HG03469 (cell line): ENCODE results near the gene SYNPO2.
"Not testable (repeated sequence)": the region's sequence is repeated elsewhere in the genome, so short reads cannot be mapped to it uniquely, and the experiment has no call there.

Source experiments
- ATAC-seq: cut with Tn5 transposase; IDR thresholded peaks from one replicate; pipeline ENCODE4 v1.9.1; 2021; ENCODE audit warnings: mild to moderate bottlenecking, moderate library complexity, moderate number of reproducible peaks; ENCODE audit not compliant: unreplicated experiment

SYNPO2 gene

DNA sequence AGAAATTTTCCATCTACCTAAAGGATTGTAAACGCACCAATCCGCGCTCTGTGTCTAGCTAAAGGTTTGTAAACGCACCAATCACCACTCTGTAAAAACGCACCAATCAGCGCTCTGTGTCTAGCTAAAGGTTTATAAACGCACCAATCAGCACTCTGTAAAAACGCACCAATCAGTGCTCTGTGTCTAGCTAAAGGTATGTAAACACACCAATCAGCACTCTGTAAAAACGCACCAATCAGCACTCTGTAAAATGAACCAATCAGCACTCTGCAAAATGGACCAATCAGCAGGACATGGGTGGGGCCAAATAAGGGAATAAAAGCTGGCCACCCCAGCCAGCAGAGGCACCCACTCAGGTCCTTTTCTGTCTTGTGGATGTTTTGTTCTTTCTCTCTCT, 10.1 kb upstream of the SYNPO2 start:
- not testable (repeated sequence) for ATAC-seq

DNA sequence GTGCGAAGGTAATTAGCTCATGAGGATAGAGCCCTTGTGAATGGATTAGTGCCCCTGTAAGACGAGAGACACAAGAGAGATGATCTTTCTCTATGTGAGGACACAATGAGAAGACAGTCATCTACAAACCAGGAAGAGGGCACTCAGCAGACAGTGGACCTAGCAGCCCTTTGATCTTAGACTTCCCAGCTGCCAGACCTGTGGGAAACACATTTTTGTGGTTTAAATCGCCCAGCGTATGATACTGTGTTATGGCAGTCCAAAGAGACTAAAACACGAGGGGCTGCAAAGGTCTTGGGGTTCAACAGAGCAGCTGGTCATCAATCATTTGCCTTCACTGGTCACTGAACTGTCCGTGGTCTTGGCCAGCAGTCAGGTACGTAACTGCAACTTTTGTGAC, 9.2 kb upstream of the SYNPO2 start:
- ATAC-seq, result no peak

DNA sequence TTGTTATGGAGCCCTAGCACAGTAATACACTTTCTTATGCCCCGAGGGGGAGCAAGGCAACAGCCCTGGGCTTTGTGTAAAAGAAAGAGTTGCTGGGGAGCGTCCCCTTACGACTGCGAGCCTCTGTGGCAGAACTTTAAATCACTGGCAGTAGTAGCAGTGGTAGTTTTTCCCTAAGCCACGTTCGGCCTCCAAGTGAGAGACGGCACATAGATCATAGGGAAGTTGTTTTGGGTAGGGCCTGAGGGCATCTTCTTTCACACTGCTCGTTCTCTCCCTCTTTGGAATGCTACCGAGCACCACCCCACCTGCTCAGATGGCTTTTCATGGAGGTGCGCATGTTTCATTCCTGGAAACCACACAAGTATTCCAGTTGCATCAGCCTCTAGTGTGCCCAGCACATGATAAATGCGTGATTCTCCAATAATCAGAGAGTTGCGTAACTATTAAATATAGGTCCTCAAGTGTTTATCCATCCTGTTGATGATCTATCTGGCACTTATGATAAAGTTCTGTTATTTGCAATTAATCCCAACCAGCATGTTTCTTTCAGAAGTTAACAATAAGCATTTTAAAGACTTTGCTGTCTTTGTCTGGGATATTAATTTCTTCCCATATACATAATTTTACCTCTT, 7.0 kb upstream of the SYNPO2 start:
- no peak for ATAC-seq

DNA sequence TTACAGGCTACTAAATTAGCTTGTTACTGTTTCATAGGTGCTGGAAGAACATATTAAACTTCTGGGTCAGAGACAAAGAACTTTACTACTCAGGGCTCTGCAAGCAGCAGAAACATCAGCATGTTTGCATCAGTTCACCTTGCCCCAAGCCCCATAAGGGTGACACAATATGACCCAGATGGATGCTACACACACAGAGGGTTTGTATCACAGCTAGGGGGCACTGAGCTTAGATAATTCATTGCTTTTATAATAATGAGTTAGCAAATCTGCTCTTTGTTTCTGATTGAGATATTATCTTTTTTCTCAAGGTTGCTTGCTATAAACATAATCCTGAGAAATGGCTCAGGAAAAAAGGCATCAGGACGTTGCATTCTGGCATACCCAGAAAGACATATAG, 4.8 kb upstream of the SYNPO2 start:
- ATAC-seq, result no peak

DNA sequence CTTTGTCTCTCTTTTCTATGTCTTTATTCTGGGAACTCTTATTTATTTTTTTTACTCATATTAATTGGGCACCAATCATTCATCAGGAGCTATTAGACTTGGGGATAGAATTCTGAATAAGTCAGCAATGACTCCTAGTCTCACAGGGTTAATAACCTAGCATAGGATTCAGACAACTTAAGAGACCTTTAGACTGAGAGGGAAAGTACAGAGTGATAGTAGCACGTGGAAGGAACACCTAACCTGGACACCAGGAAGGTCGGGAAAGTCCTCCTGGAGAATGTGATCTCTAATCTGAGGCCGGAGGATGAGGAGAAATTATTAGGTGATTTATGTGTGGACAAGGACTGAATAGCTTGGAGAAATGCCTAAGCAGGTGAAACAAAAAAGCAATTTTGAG, 3.9 kb upstream of the SYNPO2 start:
- ATAC-seq, result no peak

DNA sequence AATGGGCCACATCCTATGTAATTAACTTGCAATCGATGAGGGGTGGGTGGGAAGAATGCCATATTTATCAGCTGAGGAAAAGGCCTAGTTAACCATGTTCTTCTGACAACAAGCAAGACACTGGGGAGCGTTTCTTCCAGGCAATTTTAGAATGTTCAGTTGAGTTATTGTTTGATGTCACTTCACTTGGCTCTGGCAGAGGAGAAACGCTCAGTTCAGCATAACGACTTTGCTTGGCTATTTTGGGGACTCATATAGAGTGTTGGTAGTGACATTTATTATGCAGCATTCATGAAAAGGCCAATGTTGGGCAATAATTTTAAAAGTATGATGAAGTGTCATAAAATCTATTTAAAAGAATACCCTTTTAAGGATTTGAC, 648 bp downstream of the SYNPO2 start:
- no peak for ATAC-seq

DNA sequence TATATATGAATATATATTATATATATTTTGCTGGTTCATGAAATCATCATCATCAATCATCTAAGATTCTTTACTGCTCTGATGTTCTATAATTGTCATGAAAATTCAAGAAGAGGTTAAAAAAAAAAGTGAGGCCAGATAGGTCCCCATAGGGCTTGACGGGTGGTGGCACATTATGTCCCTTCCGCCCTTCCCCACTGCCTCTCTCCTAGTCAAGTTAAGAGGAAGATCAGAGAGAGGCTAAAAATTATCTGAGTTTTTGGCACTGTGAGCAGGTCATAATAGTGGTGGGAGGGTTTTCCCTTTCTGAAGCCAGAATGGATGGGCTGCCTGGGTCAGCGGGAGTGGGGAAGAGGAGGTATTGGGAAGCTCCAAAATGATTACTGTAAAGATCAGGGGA, 5.4 kb downstream of the SYNPO2 start:
- ATAC-seq, result no peak

DNA sequence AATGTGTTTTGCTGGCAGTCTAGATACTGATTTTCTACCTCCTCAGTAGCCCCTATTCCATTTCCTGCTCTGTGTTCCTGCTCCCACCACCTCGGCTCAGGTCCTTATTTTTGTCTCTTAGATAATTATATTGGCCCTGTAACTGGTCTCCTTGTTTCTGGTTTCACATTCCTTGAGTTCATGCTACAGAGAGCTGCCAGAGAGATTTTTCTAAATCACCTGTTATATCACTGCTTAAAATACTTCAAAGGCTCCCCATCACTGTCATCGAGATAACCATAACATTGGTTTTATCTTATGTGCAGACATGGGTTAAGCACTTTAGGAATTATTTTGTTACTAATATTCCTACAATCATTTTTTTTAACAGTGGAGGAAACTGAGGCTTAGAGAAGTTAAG, 9.6 kb downstream of the SYNPO2 start:
- no peak for ATAC-seq

DNA sequence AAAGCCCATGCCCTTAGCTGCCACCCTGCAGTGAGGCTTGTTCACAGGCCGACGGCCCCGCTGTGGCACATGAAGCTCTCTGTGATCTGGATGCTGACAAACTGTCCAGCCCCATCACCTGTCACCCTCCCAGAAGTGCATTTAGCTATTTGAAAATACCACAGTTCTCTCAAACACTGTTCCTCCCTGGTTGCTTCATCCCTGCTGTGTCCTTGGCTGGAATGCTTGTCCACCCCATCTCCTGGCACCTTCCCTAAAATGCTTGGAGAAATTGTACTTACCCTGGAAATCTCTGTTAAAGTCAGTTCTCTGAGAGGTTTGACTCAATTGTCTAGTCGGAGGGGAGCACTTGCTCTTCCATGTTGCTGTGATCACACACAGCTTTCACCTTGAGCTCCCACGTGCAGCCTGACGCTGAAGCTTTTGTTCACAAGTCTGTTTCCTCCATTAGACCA, 10.1 kb downstream of the SYNPO2 start:
- ATAC-seq, result no peak

DNA sequence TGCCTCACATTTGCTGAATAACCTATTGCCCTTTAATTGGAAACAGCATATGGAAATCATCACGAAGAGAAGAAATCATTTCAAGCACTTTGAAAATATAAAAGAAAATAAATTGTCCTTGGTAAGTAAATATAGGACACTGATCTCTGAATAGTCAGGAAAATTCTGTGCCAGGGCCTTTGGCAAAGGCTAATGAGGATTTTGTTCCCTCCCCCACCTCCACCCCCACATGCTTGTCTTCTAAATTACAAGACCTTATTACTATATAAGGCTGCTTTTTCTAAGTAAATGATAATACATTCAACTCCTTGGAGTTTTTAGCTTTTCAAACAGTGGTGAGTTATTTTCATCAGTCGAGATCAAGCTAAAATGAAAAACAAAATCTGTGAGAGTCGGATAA, 15.8 kb downstream of the SYNPO2 start:
- no peak for ATAC-seq

DNA sequence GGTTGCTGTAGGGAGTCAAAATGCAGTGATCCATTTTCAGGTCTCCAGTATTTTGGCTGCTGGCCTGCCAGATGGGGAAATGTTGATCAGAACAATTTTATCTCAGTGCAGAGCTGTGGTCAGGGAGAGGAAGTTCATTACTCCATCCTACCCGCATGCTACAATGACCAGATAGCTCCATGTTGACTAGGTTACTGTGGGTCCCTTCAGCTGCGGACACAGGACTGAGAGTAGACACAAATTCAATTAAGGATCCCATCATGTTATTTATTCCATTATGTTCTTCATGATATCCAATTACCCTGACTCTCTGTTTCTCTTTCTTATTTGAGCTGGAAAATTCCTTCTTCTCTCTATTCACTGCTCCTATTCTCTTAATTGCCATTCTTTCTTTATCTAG, 16.3 kb downstream of the SYNPO2 start:
- ATAC-seq, result no peak

DNA sequence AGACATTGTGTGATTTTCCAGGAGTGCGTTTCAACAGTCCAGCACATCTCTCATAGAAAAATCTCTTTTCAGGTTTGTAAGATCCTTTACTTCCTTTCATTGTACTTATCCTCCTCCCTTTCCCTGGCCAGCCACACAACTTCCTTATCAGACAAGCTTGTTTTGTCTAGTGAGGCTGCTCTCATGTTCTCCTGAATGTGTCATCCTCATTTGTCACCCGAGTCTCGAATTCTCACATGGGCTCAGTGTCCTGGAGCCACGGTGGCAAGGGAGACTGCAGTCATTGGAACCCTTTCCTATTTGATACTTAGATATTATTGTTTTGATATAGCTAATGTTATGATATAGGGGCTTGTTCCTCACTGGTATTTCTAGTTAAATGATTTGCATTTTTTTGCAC, 16.9 kb downstream of the SYNPO2 start:
- ATAC-seq, result no peak

DNA sequence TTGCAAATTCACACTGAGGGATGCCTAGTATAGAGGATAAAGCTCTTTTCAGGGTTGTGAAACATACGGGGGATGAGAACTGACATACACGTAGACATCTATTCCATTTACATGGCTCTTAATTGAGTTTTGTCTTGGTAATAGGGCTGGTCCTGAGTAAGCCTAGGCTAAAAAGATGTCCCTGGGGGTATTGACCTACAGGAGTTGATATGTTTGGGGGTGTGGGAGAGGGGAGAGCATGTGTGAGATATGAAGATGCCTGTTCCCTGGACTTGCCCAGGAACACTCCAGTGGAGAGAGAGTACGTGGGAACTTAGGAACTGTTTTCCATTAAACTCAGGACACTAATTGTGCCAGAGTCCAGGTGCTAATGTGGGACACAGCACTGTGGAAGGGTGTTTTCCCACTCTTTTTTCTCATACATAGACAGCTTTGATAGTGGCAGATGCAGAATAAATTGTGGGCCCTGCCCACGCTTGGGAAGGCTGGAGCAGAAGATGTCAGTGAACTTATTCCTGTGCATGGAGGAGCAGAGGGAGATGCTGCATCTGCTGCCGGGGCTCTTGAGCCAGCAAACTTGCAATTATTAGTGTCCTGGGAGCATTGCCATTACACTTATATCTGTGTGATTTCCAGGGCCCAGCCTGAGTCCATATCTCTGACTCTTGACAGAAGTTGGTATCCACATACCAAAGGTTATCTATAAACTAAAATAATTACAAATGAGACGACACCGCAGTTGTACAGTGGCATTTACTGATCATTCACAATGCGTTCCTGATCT, 20.7 kb downstream of the SYNPO2 start:
- ATAC-seq, result no peak

DNA sequence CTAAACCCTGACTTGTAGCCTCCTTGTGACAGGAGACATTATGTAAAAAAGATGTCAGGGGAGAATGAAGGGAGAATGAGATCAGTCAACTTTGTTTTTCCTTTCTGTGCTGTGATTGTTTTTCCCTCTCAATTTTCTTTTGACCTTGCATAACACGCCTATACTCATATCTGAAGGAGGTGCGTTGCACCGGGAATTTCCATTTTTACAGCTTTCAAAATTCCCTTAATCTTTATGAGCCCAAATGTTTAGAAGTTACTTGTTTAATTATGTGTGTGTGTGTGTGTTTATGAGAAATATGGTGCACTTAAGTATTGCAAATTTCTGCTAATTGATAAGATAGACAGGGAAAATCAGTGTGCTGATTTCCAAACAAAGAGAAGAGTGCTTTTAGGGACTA, 21.6 kb downstream of the SYNPO2 start:
- no peak for ATAC-seq

DNA sequence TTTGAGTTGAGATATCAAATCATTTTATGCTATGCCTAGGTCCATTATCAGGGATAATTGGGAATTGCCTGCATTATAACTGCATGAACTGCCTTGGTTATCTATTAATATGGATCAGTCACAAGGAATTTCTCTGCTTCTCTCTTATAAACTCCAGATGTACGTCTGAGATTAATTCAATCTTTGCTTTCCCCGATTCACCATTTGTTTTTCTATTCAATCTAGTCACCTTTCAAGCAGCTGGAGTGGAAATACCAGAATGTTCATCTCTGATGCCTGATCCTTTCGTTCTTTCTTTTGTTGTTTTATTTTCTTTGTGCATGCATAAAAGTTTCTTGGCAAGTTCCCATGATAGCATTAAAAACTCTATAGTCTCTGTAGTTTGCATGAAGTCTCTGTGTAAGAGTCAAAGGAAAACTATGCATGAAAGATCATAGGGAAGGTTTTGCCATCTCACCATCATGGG, 22.6 kb downstream of the SYNPO2 start:
- no peak for ATAC-seq

DNA sequence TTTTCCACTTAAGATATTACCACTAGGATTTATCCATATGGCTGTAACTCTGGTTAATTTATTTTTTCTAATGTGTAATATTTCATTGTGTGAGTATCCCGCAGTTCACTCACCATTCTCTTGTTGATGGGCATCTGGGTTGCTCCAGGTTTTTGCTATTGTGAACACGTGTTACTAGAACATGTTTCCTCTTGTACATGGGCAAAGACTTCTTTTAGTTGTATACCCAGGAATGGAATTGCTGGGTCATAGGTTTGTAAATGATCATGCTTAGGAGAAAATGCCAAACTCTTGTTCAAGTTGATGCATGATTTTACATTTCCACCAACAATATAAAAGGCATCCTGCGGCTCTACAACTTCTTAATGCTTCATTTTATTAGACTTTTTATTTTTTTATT, 26.8 kb downstream of the SYNPO2 start:
- ATAC-seq, result no peak

DNA sequence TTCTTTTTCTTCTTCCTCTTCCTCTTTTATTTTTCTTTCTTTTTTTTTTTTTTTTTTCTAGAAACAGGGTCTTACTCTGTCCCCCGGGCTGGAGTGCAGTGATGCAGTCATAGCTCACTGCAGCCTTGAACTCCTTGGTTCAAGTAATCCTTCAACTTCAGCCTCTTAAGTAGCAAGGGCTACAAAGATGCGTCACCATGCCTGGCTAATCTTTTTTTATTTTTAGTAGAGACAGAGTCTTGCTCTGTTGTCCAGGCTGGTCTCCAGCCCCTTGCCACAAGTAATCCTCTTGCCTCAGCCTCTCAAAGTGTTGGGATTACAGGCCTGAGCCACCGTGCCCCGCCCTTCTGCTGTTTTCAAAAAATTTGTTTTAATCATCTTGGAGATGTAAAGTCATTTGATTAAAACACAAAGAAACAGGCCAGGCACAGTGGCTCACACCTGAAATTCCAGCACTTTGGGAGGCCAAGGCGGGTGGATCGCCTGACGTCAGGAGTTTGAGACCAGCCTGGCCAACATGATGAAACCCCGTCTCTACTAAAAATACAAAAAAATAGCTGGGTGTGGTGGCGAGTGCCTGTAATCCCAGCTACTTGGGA, 28.1 kb downstream of the SYNPO2 start:
- ATAC-seq, result no peak

DNA sequence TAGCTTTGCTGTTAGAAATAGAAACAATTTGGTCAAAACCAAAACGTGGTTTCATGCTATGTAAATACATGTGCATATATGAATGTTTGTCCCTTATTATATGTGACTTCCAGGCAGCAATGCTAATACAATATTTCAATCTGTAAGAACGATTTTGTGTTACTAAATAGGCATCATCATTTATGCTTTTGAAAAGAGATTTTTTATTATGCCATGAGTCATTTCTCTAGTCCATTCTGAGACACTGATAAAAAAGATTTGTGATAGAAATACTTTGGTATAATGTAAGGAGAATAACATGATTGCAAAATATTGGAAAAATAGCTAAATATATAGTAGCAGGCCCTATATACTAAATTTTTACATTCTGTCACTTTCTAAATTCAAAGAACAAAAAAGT, 28.9 kb downstream of the SYNPO2 start:
- ATAC-seq, result no peak

DNA sequence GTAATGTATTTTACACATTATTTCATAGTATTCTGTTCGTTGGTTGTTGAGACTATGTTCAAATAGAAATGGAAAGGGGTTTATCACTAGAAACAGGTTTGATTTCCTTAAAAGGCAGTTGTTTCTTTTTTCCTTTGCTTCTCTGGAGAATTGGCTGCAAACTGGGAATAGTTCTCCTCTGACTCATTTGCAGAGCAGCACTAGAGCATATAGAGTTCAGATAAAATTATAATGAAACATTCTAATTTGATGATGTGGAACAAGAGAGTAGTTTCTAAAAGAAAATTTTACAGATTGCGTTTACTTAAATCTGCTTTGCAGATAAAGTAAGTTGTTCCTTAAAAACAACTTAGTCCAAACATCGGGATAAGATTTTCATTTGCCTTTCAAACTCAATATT, 29.7 kb downstream of the SYNPO2 start:
- ATAC-seq, result no peak

DNA sequence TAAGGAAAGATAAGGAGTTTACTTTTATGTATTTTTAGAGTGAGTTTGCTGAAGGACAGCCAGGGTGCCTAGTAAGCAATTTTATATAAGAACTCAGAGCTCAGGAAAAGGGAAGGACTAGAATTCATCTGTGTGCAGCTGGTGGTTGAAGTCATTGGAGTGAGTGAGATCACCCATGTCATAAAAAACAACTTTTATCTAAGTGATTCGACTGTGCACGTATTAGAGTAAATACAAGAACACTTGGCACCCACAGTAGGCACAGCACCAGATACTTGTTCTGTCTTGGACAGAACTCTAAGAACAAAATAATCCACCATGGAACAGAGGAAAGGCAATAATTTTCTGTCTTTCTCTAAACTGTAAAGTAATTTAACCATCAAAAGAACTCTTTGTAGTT, 31.6 kb downstream of the SYNPO2 start:
- ATAC-seq, result no peak

DNA sequence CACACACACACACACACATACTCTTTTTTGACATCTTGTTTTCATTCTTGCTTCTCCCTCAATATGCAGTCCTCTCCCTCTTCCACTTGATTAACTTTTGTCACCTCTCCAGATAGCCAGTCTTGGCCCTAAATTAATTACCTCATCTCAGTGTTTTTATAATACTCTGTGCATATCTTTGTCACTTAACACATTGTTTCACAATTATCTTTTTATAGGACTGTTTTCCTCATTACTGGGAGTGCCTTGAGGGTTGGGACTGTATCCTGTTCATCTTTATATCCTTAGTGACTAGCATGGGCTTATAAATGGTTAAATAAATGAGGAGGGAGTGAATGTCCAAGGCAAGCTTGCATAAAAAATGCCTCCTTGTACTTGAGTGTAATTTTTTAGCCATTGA, 33.1 kb downstream of the SYNPO2 start:
- ATAC-seq, result no peak

DNA sequence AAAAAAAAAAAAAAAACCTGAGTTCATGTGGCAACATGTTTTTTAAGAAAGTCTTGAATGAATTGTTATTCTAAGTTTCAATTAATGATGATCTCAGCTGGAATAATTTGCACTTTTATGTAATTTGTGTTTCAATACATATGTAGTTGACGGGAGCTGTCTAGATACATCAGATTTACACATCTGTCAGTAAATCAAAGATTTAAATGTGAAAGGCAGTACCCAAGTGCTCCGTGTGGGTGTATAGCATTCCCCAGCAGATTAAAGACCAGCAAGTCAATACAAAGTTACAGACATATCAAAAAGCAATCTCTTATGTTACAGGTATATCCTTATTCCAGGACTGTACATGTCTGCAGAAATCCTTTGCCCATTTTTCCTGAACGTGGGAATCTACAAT, 35.2 kb downstream of the SYNPO2 start:
- ATAC-seq, result no peak
